GM19397 (cell line): ENCODE measurements around the gene GNPDA2.
A peak's percentile ranks its signal among the peaks of the same experiment; 100 is the strongest.
"Not testable (repeated sequence)": the region's sequence is repeated elsewhere in the genome, so short reads cannot be mapped to it uniquely, and the experiment has no call there.

Experiments
- ATAC-seq: cut with Tn5 transposase; IDR thresholded peaks from one replicate; pipeline ENCODE4 v1.9.1; 2021; ENCODE audit warnings: mild to moderate bottlenecking, moderate library complexity; ENCODE audit not compliant: unreplicated experiment

Gene GNPDA2

GRCh38 chr4:44726038-44726871 lies at the start of gene GNPDA2:
GNPDA2 (minus strand) TSS chr4:44726556; CDS start chr4:44722207, 4,349 bp downstream.
- peak; percentile 97 for ATAC-seq

GRCh38 chr4:44772340-44772739 lies 46.0 kb upstream of the GNPDA2 start:
- no peak for ATAC-seq

- no peak for ATAC-seq
Measured at GRCh38 chr4:44771789-44772188, 45.4 kb upstream of the GNPDA2 start.

GRCh38 chr4:44766453-44766852 lies 40.1 kb upstream of the GNPDA2 start:
- no peak for ATAC-seq

DNA sequence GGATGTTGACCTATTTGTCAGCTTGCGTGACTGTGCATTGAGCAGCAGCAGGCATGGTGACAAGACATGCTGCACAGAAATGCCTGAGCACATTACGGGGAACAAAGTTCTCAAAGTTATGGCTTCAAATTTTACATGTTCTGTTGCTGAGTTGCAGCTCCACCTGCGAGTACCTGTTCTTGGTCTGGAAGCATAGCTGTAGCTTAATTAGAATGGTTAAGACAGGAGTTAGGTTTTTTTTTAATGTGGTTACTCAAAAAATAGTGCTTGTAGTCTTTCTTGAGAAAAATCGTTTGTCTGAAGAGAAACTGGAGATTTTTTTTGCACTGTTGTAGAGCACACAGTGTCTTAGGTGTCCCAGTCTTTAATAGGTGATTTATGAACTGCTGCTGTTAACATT lies 38.8 kb upstream of the GNPDA2 start:
- no peak for ATAC-seq

- ATAC-seq = no peak
Measured at GRCh38 chr4:44761306-44761705, 35.0 kb upstream of the GNPDA2 start.

GRCh38 chr4:44760142-44760898 lies 34.0 kb upstream of the GNPDA2 start:
- peak; percentile 60 for ATAC-seq

- no peak for ATAC-seq
Measured at GRCh38 chr4:44756559-44756958, 30.2 kb upstream of the GNPDA2 start.

- no peak for ATAC-seq
Measured at GRCh38 chr4:44740201-44740600, 13.8 kb upstream of the GNPDA2 start.

GRCh38 chr4:44738615-44739014 lies 12.3 kb upstream of the GNPDA2 start:
- no peak for ATAC-seq

GRCh38 chr4:44736900-44737299 lies 10.5 kb upstream of the GNPDA2 start:
- ATAC-seq = no peak

- ATAC-seq = not testable (repeated sequence)
Measured at GRCh38 chr4:44728694-44729093, 2.3 kb upstream of the GNPDA2 start.

GRCh38 chr4:44727471-44727870 lies 1.1 kb upstream of the GNPDA2 start:
- ATAC-seq = no peak

DNA sequence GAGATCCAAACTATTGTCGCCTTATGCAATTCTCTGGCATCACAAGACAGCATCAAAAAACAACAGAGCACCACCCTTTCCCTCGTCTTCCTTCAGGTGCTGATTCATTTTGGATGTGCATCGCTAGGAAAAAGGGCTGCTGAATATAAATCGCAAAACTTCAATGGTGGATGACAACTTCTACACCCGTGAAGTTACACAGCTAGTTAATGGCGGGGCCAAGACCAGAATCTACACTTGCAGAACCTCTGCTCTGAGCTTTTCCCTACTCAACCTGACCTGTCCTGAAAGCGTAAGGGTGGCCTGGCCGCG lies 674 bp downstream of the GNPDA2 start:
- ATAC-seq = no peak

DNA sequence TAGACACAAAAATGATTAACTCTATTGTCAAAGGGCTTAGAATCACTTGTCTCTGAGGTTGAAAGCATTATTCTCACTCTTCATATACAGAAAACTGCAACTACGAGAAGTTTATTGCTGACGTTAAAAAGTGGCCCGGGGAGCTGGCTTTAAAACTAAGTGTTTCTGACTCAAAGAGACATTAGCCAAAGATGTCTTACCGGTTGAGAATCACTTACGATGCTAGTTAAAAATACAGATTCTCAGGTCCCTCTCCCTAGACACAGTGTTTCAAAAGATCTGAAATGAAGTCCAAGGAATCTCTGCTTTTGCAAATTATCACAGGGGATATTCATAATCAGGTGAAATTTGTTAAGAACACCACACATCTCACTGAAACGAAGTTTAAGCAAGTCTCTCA lies 1.2 kb downstream of the GNPDA2 start:
- ATAC-seq = no peak

GRCh38 chr4:44722001-44722400 lies 4.4 kb downstream of the GNPDA2 start:
- no peak for ATAC-seq

- ATAC-seq = no peak
Measured at GRCh38 chr4:44720371-44720770, 6.0 kb downstream of the GNPDA2 start.

GRCh38 chr4:44716597-44716996 lies 9.8 kb downstream of the GNPDA2 start:
- ATAC-seq = no peak

- no peak for ATAC-seq
Measured at GRCh38 chr4:44713125-44713524, 13.2 kb downstream of the GNPDA2 start.

DNA sequence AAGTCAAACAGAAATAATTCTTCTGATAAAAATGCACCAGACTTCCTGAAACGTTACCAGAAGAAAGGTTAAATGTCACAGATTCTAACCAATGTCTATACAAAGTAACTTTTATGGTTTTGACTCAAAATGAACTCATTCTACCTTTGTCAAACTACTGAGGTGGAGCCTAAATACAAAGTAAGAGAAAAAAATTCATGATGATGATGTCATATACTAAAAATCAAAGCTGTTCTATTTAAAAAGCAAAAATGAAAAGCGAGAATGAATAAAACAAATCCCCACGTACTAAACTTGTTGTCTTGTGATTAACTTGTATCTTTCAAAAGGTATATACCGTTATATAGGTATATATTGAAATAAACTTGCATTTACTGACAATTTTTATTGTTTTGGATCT lies 21.7 kb downstream of the GNPDA2 start:
- ATAC-seq = no peak

GRCh38 chr4:44701037-44701436 lies 25.3 kb downstream of the GNPDA2 start:
- no peak for ATAC-seq

GRCh38 chr4:44700427-44700826 lies 25.9 kb downstream of the GNPDA2 start:
- no peak for ATAC-seq
